DOHH2 (cell line): ENCODE data around the gene PLPP6.
A peak's percentile ranks its signal among the peaks of the same experiment; 100 is the strongest.

Experiments
- CTCF ChIP-seq: fragments of 200-600 bp; sonication (generic); IDR thresholded peaks from one replicate; pipeline ENCODE4 v1.5.1; 2014; ENCODE audit warnings: antibody characterized with exemption, mild to moderate bottlenecking, low read depth, low read length; ENCODE audit not compliant: poor library complexity, severe bottlenecking
- EZH2phosphoT487 ChIP-seq: fragments of 200-600 bp; sonication (generic); IDR thresholded peaks from 2 replicates; pipeline ENCODE4 v1.6.1; 2017; ENCODE audit warnings: borderline replicate concordance, mild to moderate bottlenecking, antibody characterized with exemption, low read length, moderate library complexity, mixed read lengths

GRCh38 chr9:4640027-4640426 is 22.1 kb upstream of the PLPP6 start:
- TF ChIP-seq CTCF: peak; percentile 32
- no peak for TF ChIP-seq EZH2phosphoT487
